GM23338 (cell line): ENCODE measurements around the gene PARD3. TPM values are rescaled to one million over a fixed set of nuclear protein-coding genes. Genes with fewer than 3 reads are reported as not detected.

Experiments used
- ATAC-seq: fragments of 200-7000 bp; cut with Tn5 transposase; 3 replicates; pipeline ENCODE4 v1.9.1; 2020
- DNase-seq: peaks from one replicate; pipeline ENCODE4 v3.0.0-alpha.2; 2015; ENCODE audit warnings: low spot score
- H2AFZ ChIP-seq: fragments of 200-600 bp; sonication (generic); 2 replicates; pipeline ENCODE4 v1.8.0; 2016; ENCODE audit warnings: antibody characterized with exemption, mild to moderate bottlenecking, moderate library complexity
- H3F3A ChIP-seq: fragments of 200-600 bp; sonication (generic); replicated peaks from 2 replicates; pipeline ENCODE4 v1.8.0; 2017; ENCODE audit warnings: antibody characterized with exemption, mixed run types, low read depth
- H3K27ac ChIP-seq: fragments of 200-600 bp; sonication (generic); 2 replicates; pipeline ENCODE4 v1.6.1; 2016; ENCODE audit warnings: low read depth
- H3K27me3 ChIP-seq: fragments of 200-600 bp; sonication (generic); 2 replicates; pipeline ENCODE4 v1.8.0; 2016; ENCODE audit warnings: mild to moderate bottlenecking, mixed run types, moderate library complexity; ENCODE audit not compliant: insufficient read depth
- H3K36me3 ChIP-seq: fragments of 200-600 bp; sonication (generic); 2 replicates; pipeline ENCODE4 v1.8.0; 2016; ENCODE audit warnings: mild to moderate bottlenecking; ENCODE audit not compliant: insufficient read depth
- H3K4me1 ChIP-seq: fragments of 200-600 bp; sonication (generic); 2 replicates; pipeline ENCODE4 v1.8.0; 2016; ENCODE audit warnings: mild to moderate bottlenecking, moderate library complexity; ENCODE audit not compliant: insufficient read depth
- H3K4me2 ChIP-seq: fragments of 200-600 bp; sonication (generic); 2 replicates; pipeline ENCODE4 v1.7.1; 2017; ENCODE audit warnings: mixed run types
- H3K4me3 ChIP-seq: fragments of 200-600 bp; sonication (generic); 2 replicates; pipeline ENCODE4 v1.6.1; 2016; ENCODE audit warnings: mixed run types
- H3K79me2 ChIP-seq: fragments of 200-600 bp; sonication (generic); replicated peaks from 2 replicates; pipeline ENCODE4 v1.8.0; 2017; ENCODE audit warnings: mild to moderate bottlenecking; ENCODE audit not compliant: insufficient read depth
- H3K9me2 ChIP-seq: fragments of 200-600 bp; sonication (generic); 2 replicates; pipeline ENCODE4 v1.8.0; 2017; ENCODE audit not compliant: insufficient read depth
- H4K20me1 ChIP-seq: fragments of 200-600 bp; sonication (generic); replicated peaks from 2 replicates; pipeline ENCODE4 v1.8.0; 2017; ENCODE audit warnings: mild to moderate bottlenecking; ENCODE audit not compliant: insufficient read depth
- H3K27ac Mint-ChIP-seq: 2 replicates; pipeline ENCODE4 v1.8.0; 2020; ENCODE audit warnings: inconsistent platforms, mild to moderate bottlenecking, moderate library complexity, mixed read lengths
- H3K27me3 Mint-ChIP-seq: 3 replicates; pipeline ENCODE4 v1.8.0; 2022; ENCODE audit warnings: low read depth, mild to moderate bottlenecking, moderate library complexity, mixed read lengths, inconsistent platforms; ENCODE audit not compliant: insufficient read depth, poor library complexity
- H3K36me3 Mint-ChIP-seq: 3 replicates; pipeline ENCODE4 v1.8.0; 2021; ENCODE audit warnings: low read depth, mild to moderate bottlenecking, inconsistent platforms, moderate library complexity, mixed read lengths
- H3K4me1 Mint-ChIP-seq: 3 replicates; pipeline ENCODE4 v1.8.0; 2020; ENCODE audit warnings: mild to moderate bottlenecking, inconsistent platforms, mixed read lengths
- H3K4me3 Mint-ChIP-seq: 3 replicates; pipeline ENCODE4 v1.8.0; 2021; ENCODE audit warnings: moderate library complexity, mild to moderate bottlenecking, inconsistent platforms, mixed read lengths
- H3K9me3 Mint-ChIP-seq: 3 replicates; pipeline ENCODE4 v1.8.0; 2020; ENCODE audit warnings: moderate library complexity, mild to moderate bottlenecking, inconsistent platforms, mixed read lengths
- CREB1 ChIP-seq: fragments of 250-450 bp; sonication (Bioruptor Pico); IDR thresholded peaks from 2 replicates; pipeline ENCODE4 v1.5.0; 2020; ENCODE audit warnings: low read depth, mild to moderate bottlenecking, moderate library complexity
- EZH2 ChIP-seq: fragments of 200-600 bp; sonication (generic); IDR thresholded peaks from one replicate; pipeline ENCODE4 v1.8.0; 2017; ENCODE audit warnings: antibody characterized with exemption, mild to moderate bottlenecking, low read depth; ENCODE audit not compliant: unreplicated experiment
- EZH2phosphoT487 ChIP-seq: fragments of 200-600 bp; sonication (generic); IDR thresholded peaks from one replicate; pipeline ENCODE4 v1.8.1; 2018; ENCODE audit warnings: antibody characterized with exemption; ENCODE audit not compliant: unreplicated experiment
- JUNB ChIP-seq: IDR thresholded peaks from one replicate; pipeline ENCODE4 v1.6.1; 2016; ENCODE audit warnings: antibody characterized with exemption; ENCODE audit not compliant: unreplicated experiment
- NANOG ChIP-seq: IDR thresholded peaks from 2 replicates; pipeline ENCODE4 v1.6.1; 2016; ENCODE audit warnings: antibody characterized with exemption, borderline replicate concordance
- POLR2AphosphoS5 ChIP-seq: IDR thresholded peaks from 2 replicates; pipeline ENCODE4 v1.6.1; 2016; ENCODE audit warnings: antibody characterized with exemption, low read depth
- STAT1 ChIP-seq: IDR thresholded peaks from one replicate; pipeline ENCODE4 v1.6.1; 2016; ENCODE audit warnings: antibody characterized with exemption; ENCODE audit not compliant: unreplicated experiment
- ZNF114 ChIP-seq: fragments of 250-450 bp; sonication (Bioruptor Pico); IDR thresholded peaks from 2 replicates; pipeline ENCODE4 v1.5.0; 2020; ENCODE audit warnings: mild to moderate bottlenecking, moderate library complexity
- ZNF331 ChIP-seq: fragments of 250-450 bp; sonication (Bioruptor Pico); IDR thresholded peaks from 2 replicates; pipeline ENCODE4 v1.5.0; 2020; ENCODE audit warnings: low read depth, mild to moderate bottlenecking, moderate library complexity
- polyA plus RNA-seq: library from polyadenylated mRNA; unstranded; fragments of >200 nt; fragmentation: Nextera tagmentation; extraction: Ambion mirVana; gene quantifications from 2 replicates; pipeline ENCODE4 v1.2.1, GENCODE V29; 2016
- total RNA-seq: library from RNA; depleted of rRNA; stranded (reverse); fragments of >200 nt; shearing (Covaris generic); gene quantifications from 2 replicates; pipeline ENCODE4 v1.2.3, GENCODE V29; 2014
- TF ChIP-seq, protein P1 (sequence below): fragments of 250-450 bp; sonication (Bioruptor Pico); IDR thresholded peaks from 2 replicates; pipeline ENCODE4 v1.5.0; 2020; ENCODE audit warnings: mild to moderate bottlenecking, moderate library complexity
- TF ChIP-seq, protein P2 (sequence below): IDR thresholded peaks from one replicate; pipeline ENCODE4 v1.6.1; 2018; ENCODE audit warnings: antibody characterized with exemption; ENCODE audit not compliant: unreplicated experiment
- TF ChIP-seq, protein P3 (sequence below), 2 experiments: fragments of 200-600 bp in 1 of 2; sonication (generic) in 1 of 2; conservative IDR thresholded peaks; 2 replicates each; pipeline versions ENCODE4 v1.5.1 to v1.6.1; 2016 to 2017; ENCODE audit warnings: antibody characterized with exemption in 2 of 2, low read depth in 2 of 2, mild to moderate bottlenecking in 2 of 2, moderate library complexity in 1 of 2
- TF ChIP-seq, protein P4 (sequence below): IDR thresholded peaks from 2 replicates; pipeline ENCODE4 v1.6.1; 2016; ENCODE audit warnings: antibody characterized with exemption

Gene PARD3
- total and polyA plus RNA-seq, 2 experiments from 2014 or later = 30.2 to 51.4 TPM

DNA sequence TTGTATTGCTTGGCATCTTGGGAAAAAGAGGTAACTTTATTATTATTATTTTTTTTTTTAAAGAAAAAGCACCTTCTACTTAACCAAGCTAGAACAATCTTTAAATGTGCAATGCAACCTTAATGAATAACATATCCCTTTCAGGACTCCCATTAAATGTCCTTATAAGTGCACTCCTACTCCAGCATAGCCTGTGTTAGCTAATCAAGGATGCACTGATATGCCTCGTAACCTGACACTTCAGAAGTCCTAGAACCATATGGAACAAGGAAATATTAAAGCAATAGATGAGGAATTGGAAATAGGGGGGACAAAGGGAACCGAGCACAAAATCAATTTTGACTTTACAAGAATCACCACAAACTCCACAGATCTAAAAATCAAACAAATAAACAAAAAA is 522.4 kb downstream of the PARD3 start:
- Histone ChIP-seq H3K79me2 (no peaks in the 10 kb centered on the region), H3K4me3 (no peak overlapping the region), H3K9me2 (no peaks in the 10 kb centered on the region; the same call in 1 of the 2 replicates), H3F3A (no peaks in the 10 kb centered on the region), H3K4me1 (peaks cover 22% of the 10 kb centered on the region), H3K4me2 (no peak overlapping the region), H3K36me3 (no peaks in the 10 kb centered on the region), H3K27me3 (no peaks in the 10 kb centered on the region), H2AFZ (no peak overlapping the region), H4K20me1 (no peaks in the 10 kb centered on the region), H3K27ac (no peak overlapping the region)
- DNase-seq (no peak), ATAC-seq (no peak)
- no peaks in the 10 kb centered on the region for H3K36me3 Mint-ChIP-seq
- no peak overlapping the region for H3K27ac Mint-ChIP-seq
- H3K9me3 Mint-ChIP-seq = no peaks in the 10 kb centered on the region
- TF ChIP-seq, protein P1, sequence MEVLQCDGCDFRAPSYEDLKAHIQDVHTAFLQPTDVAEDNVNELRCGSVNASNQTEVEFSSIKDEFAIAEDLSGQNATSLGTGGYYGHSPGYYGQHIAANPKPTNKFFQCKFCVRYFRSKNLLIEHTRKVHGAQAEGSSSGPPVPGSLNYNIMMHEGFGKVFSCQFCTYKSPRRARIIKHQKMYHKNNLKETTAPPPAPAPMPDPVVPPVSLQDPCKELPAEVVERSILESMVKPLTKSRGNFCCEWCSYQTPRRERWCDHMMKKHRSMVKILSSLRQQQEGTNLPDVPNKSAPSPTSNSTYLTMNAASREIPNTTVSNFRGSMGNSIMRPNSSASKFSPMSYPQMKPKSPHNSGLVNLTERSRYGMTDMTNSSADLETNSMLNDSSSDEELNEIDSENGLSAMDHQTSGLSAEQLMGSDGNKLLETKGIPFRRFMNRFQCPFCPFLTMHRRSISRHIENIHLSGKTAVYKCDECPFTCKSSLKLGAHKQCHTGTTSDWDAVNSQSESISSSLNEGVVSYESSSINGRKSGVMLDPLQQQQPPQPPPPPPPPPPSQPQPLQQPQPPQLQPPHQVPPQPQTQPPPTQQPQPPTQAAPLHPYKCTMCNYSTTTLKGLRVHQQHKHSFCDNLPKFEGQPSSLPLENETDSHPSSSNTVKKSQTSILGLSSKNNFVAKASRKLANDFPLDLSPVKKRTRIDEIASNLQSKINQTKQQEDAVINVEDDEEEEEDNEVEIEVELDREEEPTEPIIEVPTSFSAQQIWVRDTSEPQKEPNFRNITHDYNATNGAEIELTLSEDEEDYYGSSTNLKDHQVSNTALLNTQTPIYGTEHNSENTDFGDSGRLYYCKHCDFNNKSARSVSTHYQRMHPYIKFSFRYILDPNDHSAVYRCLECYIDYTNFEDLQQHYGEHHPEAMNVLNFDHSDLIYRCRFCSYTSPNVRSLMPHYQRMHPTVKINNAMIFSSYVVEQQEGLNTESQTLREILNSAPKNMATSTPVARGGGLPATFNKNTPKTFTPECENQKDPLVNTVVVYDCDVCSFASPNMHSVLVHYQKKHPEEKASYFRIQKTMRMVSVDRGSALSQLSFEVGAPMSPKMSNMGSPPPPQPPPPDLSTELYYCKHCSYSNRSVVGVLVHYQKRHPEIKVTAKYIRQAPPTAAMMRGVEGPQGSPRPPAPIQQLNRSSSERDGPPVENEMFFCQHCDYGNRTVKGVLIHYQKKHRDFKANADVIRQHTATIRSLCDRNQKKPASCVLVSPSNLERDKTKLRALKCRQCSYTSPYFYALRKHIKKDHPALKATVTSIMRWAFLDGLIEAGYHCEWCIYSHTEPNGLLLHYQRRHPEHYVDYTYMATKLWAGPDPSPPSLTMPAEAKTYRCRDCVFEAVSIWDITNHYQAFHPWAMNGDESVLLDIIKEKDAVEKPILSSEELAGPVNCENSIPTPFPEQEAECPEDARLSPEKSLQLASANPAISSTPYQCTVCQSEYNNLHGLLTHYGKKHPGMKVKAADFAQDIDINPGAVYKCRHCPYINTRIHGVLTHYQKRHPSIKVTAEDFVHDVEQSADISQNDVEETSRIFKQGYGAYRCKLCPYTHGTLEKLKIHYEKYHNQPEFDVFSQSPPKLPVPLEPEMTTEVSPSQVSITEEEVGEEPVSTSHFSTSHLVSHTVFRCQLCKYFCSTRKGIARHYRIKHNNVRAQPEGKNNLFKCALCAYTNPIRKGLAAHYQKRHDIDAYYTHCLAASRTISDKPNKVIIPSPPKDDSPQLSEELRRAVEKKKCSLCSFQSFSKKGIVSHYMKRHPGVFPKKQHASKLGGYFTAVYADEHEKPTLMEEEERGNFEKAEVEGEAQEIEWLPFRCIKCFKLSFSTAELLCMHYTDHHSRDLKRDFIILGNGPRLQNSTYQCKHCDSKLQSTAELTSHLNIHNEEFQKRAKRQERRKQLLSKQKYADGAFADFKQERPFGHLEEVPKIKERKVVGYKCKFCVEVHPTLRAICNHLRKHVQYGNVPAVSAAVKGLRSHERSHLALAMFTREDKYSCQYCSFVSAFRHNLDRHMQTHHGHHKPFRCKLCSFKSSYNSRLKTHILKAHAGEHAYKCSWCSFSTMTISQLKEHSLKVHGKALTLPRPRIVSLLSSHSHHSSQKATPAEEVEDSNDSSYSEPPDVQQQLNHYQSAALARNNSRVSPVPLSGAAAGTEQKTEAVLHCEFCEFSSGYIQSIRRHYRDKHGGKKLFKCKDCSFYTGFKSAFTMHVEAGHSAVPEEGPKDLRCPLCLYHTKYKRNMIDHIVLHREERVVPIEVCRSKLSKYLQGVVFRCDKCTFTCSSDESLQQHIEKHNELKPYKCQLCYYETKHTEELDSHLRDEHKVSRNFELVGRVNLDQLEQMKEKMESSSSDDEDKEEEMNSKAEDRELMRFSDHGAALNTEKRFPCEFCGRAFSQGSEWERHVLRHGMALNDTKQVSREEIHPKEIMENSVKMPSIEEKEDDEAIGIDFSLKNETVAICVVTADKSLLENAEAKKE = no peak
- TF ChIP-seq JUNB (no peak), CREB1 (CRISPR knock-in tag) (no peak), POLR2AphosphoS5 (no peak), EZH2phosphoT487 (no peak), ZNF331 (CRISPR knock-in tag) (no peak), STAT1 (no peak), NANOG (no peak), ZNF114 (CRISPR knock-in tag) (no peak), EZH2 (no peak)
- TF ChIP-seq, protein P2, sequence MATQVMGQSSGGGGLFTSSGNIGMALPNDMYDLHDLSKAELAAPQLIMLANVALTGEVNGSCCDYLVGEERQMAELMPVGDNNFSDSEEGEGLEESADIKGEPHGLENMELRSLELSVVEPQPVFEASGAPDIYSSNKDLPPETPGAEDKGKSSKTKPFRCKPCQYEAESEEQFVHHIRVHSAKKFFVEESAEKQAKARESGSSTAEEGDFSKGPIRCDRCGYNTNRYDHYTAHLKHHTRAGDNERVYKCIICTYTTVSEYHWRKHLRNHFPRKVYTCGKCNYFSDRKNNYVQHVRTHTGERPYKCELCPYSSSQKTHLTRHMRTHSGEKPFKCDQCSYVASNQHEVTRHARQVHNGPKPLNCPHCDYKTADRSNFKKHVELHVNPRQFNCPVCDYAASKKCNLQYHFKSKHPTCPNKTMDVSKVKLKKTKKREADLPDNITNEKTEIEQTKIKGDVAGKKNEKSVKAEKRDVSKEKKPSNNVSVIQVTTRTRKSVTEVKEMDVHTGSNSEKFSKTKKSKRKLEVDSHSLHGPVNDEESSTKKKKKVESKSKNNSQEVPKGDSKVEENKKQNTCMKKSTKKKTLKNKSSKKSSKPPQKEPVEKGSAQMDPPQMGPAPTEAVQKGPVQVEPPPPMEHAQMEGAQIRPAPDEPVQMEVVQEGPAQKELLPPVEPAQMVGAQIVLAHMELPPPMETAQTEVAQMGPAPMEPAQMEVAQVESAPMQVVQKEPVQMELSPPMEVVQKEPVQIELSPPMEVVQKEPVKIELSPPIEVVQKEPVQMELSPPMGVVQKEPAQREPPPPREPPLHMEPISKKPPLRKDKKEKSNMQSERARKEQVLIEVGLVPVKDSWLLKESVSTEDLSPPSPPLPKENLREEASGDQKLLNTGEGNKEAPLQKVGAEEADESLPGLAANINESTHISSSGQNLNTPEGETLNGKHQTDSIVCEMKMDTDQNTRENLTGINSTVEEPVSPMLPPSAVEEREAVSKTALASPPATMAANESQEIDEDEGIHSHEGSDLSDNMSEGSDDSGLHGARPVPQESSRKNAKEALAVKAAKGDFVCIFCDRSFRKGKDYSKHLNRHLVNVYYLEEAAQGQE = no peak
- TF ChIP-seq, protein P3, sequence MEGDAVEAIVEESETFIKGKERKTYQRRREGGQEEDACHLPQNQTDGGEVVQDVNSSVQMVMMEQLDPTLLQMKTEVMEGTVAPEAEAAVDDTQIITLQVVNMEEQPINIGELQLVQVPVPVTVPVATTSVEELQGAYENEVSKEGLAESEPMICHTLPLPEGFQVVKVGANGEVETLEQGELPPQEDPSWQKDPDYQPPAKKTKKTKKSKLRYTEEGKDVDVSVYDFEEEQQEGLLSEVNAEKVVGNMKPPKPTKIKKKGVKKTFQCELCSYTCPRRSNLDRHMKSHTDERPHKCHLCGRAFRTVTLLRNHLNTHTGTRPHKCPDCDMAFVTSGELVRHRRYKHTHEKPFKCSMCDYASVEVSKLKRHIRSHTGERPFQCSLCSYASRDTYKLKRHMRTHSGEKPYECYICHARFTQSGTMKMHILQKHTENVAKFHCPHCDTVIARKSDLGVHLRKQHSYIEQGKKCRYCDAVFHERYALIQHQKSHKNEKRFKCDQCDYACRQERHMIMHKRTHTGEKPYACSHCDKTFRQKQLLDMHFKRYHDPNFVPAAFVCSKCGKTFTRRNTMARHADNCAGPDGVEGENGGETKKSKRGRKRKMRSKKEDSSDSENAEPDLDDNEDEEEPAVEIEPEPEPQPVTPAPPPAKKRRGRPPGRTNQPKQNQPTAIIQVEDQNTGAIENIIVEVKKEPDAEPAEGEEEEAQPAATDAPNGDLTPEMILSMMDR (conservative IDR thresholded peaks at IDR 0.05; ENCODE audit: low read depth in 2 of 2) = no peak
- TF ChIP-seq, protein P4, sequence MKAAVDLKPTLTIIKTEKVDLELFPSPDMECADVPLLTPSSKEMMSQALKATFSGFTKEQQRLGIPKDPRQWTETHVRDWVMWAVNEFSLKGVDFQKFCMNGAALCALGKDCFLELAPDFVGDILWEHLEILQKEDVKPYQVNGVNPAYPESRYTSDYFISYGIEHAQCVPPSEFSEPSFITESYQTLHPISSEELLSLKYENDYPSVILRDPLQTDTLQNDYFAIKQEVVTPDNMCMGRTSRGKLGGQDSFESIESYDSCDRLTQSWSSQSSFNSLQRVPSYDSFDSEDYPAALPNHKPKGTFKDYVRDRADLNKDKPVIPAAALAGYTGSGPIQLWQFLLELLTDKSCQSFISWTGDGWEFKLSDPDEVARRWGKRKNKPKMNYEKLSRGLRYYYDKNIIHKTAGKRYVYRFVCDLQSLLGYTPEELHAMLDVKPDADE = no peak
- H3K4me1 Mint-ChIP-seq = peaks cover 38% of the 10 kb centered on the region
- H3K27me3 Mint-ChIP-seq = no peaks in the 10 kb centered on the region
- H3K4me3 Mint-ChIP-seq = no peak overlapping the region
